ENCODE results near the gene MYOT.

Gene MYOT

DNA sequence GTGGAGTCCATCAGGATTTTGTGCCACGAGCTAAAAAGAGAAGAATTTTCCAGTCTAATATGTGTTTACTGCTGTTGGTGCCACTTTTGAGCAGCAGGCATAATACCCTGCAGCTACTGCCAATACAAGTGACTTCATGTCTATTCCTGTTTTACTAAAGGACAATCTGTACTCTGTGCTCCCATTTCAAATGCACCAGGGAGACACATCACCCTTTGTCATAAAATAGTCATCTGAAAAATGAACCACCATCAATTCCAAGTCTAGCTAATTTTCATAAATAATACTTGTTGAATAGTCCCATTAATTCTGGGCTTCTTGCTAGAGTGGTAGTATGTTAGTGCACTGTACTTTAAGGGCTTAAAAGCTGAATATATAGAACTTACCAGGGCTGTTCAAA, 12.7 kb downstream of the MYOT start:
- TF ChIP-seq, protein P1, sequence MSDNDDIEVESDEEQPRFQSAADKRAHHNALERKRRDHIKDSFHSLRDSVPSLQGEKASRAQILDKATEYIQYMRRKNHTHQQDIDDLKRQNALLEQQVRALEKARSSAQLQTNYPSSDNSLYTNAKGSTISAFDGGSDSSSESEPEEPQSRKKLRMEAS (IDR thresholded peaks at IDR 0.05; ENCODE audit: low read depth, low read length): no peak
- TF ChIP-seq POLR2A (IDR thresholded peaks at IDR 0.05; ENCODE audit: extremely low read depth, insufficient read length): no peak
- no peak for TF ChIP-seq MYC (IDR thresholded peaks at IDR 0.05; ENCODE audit: low read depth, low read length)
- no peak for TF ChIP-seq CTCF (IDR thresholded peaks at IDR 0.05; ENCODE audit: low read depth, low read length)
- no peak for DNase-seq (ENCODE audit: low read depth)
- H3K4me3 ChIP-seq (ENCODE audit: low read depth, low read length): no peak overlapping the region

- no peak for TF ChIP-seq POLR2A (IDR thresholded peaks at IDR 0.05; ENCODE audit: extremely low read depth, insufficient read length)
- TF ChIP-seq MYC (IDR thresholded peaks at IDR 0.05; ENCODE audit: low read depth, low read length): no peak
- TF ChIP-seq, protein P1 (IDR thresholded peaks at IDR 0.05; ENCODE audit: low read depth, low read length): no peak
- no peak for TF ChIP-seq CTCF (IDR thresholded peaks at IDR 0.05; ENCODE audit: low read depth, low read length)
- H3K4me3 ChIP-seq (ENCODE audit: low read depth, low read length): no peak overlapping the region
Measured at GRCh38 chr5:137887831-137888230, 20.2 kb downstream of the MYOT start.

DNA sequence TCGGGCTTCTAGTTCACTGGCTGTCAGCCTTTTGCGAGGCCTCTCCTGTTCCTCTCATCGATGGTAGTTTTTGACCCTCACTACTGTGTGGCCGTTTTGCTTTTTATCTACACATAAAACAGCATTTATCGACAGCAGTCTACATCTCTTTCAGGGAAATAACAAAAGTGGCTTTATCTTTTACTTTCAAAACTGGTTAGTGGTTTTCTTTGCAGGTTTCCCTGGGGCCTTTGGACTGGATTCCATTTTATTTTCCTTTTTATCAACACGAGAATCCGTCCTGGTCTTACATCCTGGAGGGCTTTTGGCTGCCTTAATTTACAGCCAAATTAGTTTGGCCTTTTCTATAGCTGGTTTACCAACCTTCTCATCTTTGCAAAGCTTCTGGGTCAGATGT, 20.8 kb downstream of the MYOT start:
- peak; percentile 6 for DNase-seq (ENCODE audit: low read depth)
- H3K4me3 ChIP-seq (ENCODE audit: low read depth, low read length): peak overlapping the region; percentile 82
- no peak for TF ChIP-seq CTCF (IDR thresholded peaks at IDR 0.05; ENCODE audit: low read depth, low read length)
- TF ChIP-seq, protein P1 (IDR thresholded peaks at IDR 0.05; ENCODE audit: low read depth, low read length): no peak
- no peak for TF ChIP-seq POLR2A (IDR thresholded peaks at IDR 0.05; ENCODE audit: extremely low read depth, insufficient read length)
- no peak for TF ChIP-seq MYC (IDR thresholded peaks at IDR 0.05; ENCODE audit: low read depth, low read length)

More at GRCh38 chr5:137887831-137888230, 20.2 kb downstream of the MYOT start:
- peak; percentile 5 for DNase-seq (ENCODE audit: low read depth)

DNA sequence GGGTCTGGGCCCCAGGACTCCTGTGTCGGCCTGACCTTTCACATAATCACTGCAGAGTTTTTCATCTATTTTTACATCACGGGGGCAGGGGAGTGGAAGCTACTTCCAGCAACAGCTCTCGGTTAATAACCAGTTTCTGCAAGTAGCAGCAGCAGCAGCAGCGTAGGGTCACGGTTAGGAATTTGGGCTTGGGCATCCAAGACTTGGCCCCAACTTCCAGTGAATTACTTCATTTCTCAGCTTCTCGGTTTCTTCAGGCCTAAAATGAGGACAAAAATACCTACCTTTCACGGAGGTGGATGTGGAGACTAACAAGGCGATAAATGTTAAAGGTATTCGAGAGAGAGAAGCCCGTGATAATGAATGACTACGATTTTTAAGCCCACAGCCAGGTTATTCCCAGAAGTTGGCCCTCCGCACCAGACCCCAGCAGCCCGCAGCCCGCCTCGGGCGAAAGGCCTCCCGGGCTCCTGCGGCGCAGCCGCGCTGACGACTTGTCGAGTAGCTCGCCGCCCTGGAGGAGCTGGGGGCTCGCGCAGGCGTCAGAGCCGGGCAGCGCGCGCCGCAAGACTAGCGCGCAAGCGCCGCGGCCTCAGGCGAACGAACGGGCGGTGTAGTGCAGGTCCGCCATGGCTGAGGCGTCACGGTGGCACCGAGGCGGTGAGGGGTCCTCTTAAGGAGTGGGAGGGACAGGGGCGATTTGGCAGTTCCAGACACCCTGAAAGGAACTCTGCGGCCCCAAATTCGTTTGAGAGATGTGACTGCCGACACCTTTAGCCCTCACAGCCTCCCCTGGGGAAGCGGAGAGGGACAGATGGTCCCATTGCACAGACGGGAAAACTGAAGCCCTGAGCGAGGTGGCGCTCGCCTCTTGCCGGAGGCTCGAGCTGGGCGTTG, 21.5 kb downstream of the MYOT start, which contains the start of gene PKD2L2:
TSS of gene PKD2L2 (plus strand) at position 595 of the 897 bp plus-strand sequence. CDS start at position 630, 35 bp downstream.
- peak within 1 kb of the TSS; percentile 82 for H3K4me3 ChIP-seq (ENCODE audit: low read depth, low read length)
- TF ChIP-seq, protein P1 (IDR thresholded peaks at IDR 0.05; ENCODE audit: low read depth, low read length): 0 out of 2 replicates have a peak, but pooled peaks have one; percentile 44
- TF ChIP-seq POLR2A (IDR thresholded peaks at IDR 0.05; ENCODE audit: extremely low read depth, insufficient read length) (peak; percentile 96), MYC (IDR thresholded peaks at IDR 0.05; ENCODE audit: low read depth, low read length) (no peak; the same call in 1 of the 2 replicates)
- peak; percentile 94 for DNase-seq (ENCODE audit: low read depth)

- no peak overlapping the region for H3K4me3 ChIP-seq (ENCODE audit: low read depth, low read length)
- TF ChIP-seq CTCF (IDR thresholded peaks at IDR 0.05; ENCODE audit: low read depth, low read length) (no peak), MYC (IDR thresholded peaks at IDR 0.05; ENCODE audit: low read depth, low read length) (no peak), POLR2A (IDR thresholded peaks at IDR 0.05; ENCODE audit: extremely low read depth, insufficient read length) (no peak)
- TF ChIP-seq, protein P1 (IDR thresholded peaks at IDR 0.05; ENCODE audit: low read depth, low read length): no peak
- no peak for DNase-seq (ENCODE audit: low read depth)
Measured at GRCh38 chr5:137890845-137891244, 23.2 kb downstream of the MYOT start.

DNA sequence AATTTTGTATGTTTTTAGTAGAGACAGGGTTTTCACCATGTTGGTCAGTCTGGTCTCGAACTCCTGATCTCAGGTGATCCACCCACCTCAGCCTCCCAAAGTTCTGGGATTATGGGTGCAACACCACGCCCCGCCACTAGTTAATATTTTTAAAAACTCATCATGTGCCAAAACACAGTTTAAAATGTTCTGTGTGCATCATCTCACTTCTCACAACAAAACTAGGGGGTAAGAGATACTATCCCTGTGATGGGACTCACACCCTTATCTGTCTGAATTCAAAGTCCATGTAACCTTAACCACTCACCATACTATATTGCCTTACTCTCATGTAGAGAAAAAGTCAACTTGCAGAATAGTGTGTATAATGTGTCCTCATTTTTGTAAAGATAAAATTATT, 24.2 kb downstream of the MYOT start:
- DNase-seq (ENCODE audit: low read depth): peak; percentile 13
- H3K4me3 ChIP-seq (ENCODE audit: low read depth, low read length): no peak overlapping the region
- TF ChIP-seq POLR2A (IDR thresholded peaks at IDR 0.05; ENCODE audit: extremely low read depth, insufficient read length) (no peak), MYC (IDR thresholded peaks at IDR 0.05; ENCODE audit: low read depth, low read length) (no peak), CTCF (IDR thresholded peaks at IDR 0.05; ENCODE audit: low read depth, low read length) (no peak)
- TF ChIP-seq, protein P1 (IDR thresholded peaks at IDR 0.05; ENCODE audit: low read depth, low read length): no peak

Data from NB4 (cell line).